HL-60 (cell line): ENCODE data around the gene GPR183.

Source experiments
- DNase-seq, 2 experiments: peaks; one replicate each; pipeline ENCODE4 v3.0.0-alpha.2; 2010 to 2020; ENCODE audit warnings: low read depth in 1 of 2, low spot score in 1 of 2
- H3K27ac ChIP-seq: fragments of 250-450 bp; sonication (Bioruptor Pico); replicated peaks from 2 replicates; pipeline ENCODE4 v1.5.1; 2020; ENCODE audit warnings: mild to moderate bottlenecking, moderate library complexity
- H3K27me3 ChIP-seq: fragments of 250-450 bp; sonication (Bioruptor Pico); 2 replicates; pipeline ENCODE4 v1.5.1; 2021; ENCODE audit warnings: mild to moderate bottlenecking, moderate library complexity; ENCODE audit not compliant: insufficient read depth, poor library complexity, severe bottlenecking
- H3K4me3 ChIP-seq: replicated peaks from 2 replicates; pipeline ENCODE4 v1.5.1; 2011; ENCODE audit warnings: mild to moderate bottlenecking, control low read depth, low read length; ENCODE audit not compliant: insufficient read depth
- GABPA ChIP-seq: IDR thresholded peaks from 2 replicates; pipeline ENCODE4 v1.6.1; 2012; ENCODE audit warnings: low read depth
- POLR2AphosphoS5 ChIP-seq: IDR thresholded peaks from 2 replicates; pipeline ENCODE4 v1.6.1; 2012; ENCODE audit warnings: low read depth
- SPI1 ChIP-seq: IDR thresholded peaks from 2 replicates; pipeline ENCODE4 v1.6.1; 2012; ENCODE audit warnings: low read depth, mild to moderate bottlenecking, borderline replicate concordance
- TF ChIP-seq, protein P1 (sequence below): IDR thresholded peaks from 2 replicates; pipeline ENCODE4 v1.6.1; 2012; ENCODE audit warnings: low read depth; ENCODE audit not compliant: insufficient replicate concordance
- TF ChIP-seq, protein P2 (sequence below): IDR thresholded peaks from one replicate; pipeline ENCODE4 v1.5.1; 2011; ENCODE audit warnings: low read length, control low read depth, inconsistent platforms; ENCODE audit not compliant: insufficient read depth

Gene GPR183

DNA sequence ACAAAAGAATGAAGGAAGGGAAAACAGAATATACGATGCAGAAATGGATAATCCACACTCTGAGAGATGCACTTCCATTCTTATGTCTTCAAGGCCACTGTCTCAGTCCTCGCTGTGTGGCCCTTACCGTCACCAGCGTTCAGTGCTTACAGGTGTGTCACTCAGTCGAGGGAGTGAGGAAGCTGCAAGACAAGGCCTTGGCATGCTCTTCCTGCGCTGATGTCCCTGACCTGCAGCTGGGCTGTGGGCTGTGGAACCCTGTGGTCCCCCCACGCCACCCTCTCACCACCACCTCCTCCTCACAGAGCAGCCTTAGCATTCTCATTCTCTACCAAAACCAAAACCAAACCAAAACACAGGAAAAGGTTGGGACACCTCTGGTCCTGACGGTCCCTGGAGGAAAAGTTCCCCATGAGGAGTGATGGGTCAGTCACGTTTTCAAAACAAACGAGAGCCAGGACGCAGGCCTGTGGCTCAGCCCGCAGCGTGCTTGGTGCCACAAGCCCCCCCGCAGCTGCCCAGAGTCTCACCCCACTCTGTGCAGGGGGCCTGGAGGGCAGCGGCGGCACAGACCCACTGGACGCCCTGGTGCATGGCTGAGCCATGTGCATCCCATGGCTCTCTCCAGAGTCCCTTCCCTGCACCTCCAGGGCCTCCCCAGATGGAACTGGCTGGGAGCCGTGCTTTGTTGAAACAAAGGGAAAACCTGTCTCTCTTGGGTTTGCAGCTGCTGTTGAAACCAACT is 48.2 kb upstream of the GPR183 start:
- Histone ChIP-seq H3K4me3 (no peak overlapping the region), H3K27me3 (no peaks in the 10 kb centered on the region), H3K27ac (peak overlapping the region; percentile 50)
- TF ChIP-seq GABPA (no peak), SPI1 (no peak), POLR2AphosphoS5 (no peak)
- TF ChIP-seq, protein P1, sequence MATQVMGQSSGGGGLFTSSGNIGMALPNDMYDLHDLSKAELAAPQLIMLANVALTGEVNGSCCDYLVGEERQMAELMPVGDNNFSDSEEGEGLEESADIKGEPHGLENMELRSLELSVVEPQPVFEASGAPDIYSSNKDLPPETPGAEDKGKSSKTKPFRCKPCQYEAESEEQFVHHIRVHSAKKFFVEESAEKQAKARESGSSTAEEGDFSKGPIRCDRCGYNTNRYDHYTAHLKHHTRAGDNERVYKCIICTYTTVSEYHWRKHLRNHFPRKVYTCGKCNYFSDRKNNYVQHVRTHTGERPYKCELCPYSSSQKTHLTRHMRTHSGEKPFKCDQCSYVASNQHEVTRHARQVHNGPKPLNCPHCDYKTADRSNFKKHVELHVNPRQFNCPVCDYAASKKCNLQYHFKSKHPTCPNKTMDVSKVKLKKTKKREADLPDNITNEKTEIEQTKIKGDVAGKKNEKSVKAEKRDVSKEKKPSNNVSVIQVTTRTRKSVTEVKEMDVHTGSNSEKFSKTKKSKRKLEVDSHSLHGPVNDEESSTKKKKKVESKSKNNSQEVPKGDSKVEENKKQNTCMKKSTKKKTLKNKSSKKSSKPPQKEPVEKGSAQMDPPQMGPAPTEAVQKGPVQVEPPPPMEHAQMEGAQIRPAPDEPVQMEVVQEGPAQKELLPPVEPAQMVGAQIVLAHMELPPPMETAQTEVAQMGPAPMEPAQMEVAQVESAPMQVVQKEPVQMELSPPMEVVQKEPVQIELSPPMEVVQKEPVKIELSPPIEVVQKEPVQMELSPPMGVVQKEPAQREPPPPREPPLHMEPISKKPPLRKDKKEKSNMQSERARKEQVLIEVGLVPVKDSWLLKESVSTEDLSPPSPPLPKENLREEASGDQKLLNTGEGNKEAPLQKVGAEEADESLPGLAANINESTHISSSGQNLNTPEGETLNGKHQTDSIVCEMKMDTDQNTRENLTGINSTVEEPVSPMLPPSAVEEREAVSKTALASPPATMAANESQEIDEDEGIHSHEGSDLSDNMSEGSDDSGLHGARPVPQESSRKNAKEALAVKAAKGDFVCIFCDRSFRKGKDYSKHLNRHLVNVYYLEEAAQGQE, result no peak
- TF ChIP-seq, protein P2, sequence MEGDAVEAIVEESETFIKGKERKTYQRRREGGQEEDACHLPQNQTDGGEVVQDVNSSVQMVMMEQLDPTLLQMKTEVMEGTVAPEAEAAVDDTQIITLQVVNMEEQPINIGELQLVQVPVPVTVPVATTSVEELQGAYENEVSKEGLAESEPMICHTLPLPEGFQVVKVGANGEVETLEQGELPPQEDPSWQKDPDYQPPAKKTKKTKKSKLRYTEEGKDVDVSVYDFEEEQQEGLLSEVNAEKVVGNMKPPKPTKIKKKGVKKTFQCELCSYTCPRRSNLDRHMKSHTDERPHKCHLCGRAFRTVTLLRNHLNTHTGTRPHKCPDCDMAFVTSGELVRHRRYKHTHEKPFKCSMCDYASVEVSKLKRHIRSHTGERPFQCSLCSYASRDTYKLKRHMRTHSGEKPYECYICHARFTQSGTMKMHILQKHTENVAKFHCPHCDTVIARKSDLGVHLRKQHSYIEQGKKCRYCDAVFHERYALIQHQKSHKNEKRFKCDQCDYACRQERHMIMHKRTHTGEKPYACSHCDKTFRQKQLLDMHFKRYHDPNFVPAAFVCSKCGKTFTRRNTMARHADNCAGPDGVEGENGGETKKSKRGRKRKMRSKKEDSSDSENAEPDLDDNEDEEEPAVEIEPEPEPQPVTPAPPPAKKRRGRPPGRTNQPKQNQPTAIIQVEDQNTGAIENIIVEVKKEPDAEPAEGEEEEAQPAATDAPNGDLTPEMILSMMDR, result no peak
- DNase-seq, result no peak

DNA sequence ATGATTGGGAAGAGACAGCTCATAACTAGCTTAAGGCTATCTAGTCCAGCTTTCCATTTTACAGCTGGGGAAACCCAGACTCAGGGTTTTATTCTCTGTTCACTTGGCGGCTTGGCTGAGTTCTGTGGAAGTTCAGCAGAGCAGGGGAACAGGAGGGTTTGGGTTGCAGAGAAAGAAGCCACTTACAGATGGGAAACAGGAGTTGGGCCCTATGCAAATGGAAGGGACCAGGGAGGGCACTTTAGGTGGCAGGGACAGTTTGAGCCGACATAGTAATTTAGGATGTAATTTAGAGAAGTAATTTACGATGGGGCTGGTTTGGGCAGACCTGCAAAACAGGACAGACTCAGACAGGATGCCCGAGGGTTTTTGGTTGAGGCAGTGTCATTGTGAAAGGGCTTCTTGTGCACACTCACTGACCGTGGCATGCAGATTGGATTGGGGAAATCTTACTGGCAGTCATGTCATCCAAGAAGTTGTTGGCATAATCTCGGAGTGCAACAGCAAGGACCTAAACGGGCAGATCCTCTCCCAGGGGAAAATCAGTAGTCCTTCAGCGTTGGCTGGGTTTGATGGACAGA is 47.3 kb upstream of the GPR183 start:
- Histone ChIP-seq H3K4me3 (no peak overlapping the region), H3K27ac (no peak overlapping the region), H3K27me3 (no peaks in the 10 kb centered on the region)
- DNase-seq, result peak in 1 of 2 experiments; percentile 48
- TF ChIP-seq GABPA, result no peak
- no peak for TF ChIP-seq POLR2AphosphoS5
- TF ChIP-seq, protein P2, result no peak
- TF ChIP-seq, protein P1, result no peak
- TF ChIP-seq SPI1, result no peak

DNA sequence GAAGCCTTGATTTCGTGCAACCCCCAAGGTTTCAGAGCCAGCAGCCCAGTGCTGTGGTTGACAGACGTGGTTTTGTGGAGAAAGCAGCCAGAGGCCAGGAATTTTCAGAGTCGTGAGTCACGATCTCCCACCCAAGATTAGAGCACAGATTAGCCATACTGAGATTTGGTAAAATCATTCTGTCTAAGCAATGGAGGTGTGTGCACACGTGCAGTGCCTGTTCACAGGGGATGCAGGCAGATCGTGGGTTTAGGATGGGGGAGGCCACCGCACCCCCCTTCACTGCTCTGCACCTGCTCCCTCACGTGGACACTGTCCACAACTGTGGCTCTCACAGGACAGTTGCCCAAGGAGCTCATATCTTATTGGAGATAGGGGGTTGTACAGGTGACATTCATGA is 46.6 kb upstream of the GPR183 start:
- Histone ChIP-seq H3K27ac (no peak overlapping the region), H3K27me3 (no peaks in the 10 kb centered on the region), H3K4me3 (no peak overlapping the region)
- TF ChIP-seq, protein P2, result no peak
- no peak for TF ChIP-seq POLR2AphosphoS5
- TF ChIP-seq, protein P1, result no peak
- TF ChIP-seq GABPA, result no peak
- no peak for TF ChIP-seq SPI1
- DNase-seq, result no peak
